GM20000 (cell line): ENCODE data around the gene EGLN3.

ENCODE experiments used
- DNase-seq: peaks from one replicate; pipeline ENCODE4 v3.0.0; 2012; ENCODE audit warnings: low spot score
- TF ChIP-seq, protein P1 (sequence below): IDR thresholded peaks from 2 replicates; pipeline ENCODE4 v1.5.1; 2012; ENCODE audit warnings: mild to moderate bottlenecking, control low read depth; ENCODE audit errors: extremely low read depth, missing control alignments

Gene EGLN3

DNA sequence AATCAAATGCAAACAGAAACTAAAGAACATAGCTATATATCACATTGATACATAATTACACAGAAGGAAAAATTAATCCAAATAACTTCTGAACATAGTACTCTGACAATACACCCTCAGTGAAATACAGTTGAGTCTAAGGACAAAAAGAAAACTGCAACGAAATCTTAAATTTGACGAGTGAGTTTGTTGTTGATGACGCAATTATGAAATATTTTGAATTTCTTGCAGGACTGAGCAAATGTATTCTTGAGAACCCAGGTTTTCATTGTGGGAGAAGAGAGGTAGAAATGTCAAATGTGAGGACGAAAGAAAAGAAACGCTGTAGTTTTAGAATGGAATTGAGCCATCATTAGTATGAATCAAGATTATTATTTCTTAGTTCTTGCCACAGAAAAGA is 46.3 kb downstream of the EGLN3 start:
- no peak for DNase-seq
- TF ChIP-seq, protein P1, sequence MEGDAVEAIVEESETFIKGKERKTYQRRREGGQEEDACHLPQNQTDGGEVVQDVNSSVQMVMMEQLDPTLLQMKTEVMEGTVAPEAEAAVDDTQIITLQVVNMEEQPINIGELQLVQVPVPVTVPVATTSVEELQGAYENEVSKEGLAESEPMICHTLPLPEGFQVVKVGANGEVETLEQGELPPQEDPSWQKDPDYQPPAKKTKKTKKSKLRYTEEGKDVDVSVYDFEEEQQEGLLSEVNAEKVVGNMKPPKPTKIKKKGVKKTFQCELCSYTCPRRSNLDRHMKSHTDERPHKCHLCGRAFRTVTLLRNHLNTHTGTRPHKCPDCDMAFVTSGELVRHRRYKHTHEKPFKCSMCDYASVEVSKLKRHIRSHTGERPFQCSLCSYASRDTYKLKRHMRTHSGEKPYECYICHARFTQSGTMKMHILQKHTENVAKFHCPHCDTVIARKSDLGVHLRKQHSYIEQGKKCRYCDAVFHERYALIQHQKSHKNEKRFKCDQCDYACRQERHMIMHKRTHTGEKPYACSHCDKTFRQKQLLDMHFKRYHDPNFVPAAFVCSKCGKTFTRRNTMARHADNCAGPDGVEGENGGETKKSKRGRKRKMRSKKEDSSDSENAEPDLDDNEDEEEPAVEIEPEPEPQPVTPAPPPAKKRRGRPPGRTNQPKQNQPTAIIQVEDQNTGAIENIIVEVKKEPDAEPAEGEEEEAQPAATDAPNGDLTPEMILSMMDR = no peak

DNA sequence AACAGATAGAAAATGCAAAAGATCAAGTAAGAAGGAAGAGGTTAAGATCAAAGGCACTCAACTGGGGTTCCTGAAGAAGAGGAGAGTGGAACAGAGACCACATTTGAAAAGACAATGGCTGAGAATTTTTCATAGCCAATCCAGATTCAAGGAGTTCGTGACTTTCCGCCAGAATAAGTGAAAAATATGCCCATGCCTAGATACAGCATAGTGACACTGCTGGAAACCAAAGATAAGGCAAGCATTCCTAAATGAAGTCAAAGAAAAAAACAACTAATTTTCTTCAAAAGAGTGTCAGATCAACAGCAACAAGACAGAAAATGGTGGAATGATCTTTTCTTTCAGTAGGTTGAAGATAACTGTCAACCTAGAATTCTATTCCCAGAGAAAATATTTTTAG is 47.5 kb downstream of the EGLN3 start:
- no peak for DNase-seq
- TF ChIP-seq, protein P1 = no peak

DNA sequence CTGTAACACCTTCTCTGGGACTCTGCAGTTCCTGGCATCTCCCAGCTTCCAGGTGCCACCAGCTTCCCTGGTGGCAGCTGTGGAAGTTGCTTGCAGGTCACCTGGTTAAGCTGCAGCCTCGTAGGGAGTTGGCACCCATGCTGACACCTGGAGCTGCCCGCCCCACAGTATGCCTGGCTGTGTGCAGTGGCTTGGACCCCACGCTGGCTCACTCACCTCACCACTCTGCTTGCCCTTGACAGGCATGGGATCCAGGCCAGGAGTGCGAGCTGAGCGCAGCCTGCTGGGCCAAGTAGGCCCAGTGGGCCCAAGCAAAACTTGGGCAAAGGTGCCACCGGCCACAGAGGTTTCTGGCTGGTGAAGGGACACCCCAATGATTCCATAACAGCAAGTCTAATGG is 48.5 kb downstream of the EGLN3 start:
- TF ChIP-seq, protein P1 = no peak
- DNase-seq = no peak

DNA sequence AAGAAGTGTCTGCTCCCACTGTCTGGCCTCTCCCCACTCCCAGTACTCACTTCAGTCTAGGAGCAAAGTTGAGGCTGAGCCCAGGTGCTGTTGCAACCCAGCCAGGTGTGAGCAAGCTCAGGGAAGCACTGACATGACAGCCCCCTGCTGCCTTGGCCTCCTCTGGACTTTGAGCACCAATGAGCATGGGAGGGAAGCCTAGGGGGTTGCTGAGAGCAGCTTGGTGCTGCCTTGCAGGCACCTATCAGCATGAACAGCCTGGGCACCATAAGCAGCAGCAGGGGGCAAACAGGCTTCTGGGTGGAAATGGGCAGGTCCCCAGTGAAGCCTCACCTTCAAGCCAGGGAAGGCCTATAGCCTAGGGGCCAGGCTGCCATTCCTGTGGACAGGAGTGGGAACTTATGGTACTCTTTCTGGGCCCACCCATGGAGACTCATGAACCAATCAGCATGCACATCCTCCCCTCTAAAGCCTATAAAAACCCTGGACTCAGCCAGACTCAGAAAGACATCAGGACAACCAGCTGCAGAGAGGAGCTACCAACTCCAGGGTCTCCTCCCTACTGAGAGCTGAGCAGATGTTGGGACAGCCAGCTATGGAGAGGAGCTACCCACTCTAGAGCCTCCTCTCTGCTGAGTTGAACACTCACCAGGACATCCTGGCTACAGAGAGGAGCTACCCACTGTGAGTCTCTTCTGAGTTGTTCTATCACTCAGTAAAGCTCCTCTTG is 49.3 kb downstream of the EGLN3 start:
- no peak for DNase-seq
- TF ChIP-seq, protein P1 = no peak

GRCh38 chr14:33900706-33901105 is 50.2 kb downstream of the EGLN3 start:
- TF ChIP-seq, protein P1 = no peak
- no peak for DNase-seq

GRCh38 chr14:33899723-33900341 is 51.0 kb downstream of the EGLN3 start:
- DNase-seq = no peak
- TF ChIP-seq, protein P1 = no peak

DNA sequence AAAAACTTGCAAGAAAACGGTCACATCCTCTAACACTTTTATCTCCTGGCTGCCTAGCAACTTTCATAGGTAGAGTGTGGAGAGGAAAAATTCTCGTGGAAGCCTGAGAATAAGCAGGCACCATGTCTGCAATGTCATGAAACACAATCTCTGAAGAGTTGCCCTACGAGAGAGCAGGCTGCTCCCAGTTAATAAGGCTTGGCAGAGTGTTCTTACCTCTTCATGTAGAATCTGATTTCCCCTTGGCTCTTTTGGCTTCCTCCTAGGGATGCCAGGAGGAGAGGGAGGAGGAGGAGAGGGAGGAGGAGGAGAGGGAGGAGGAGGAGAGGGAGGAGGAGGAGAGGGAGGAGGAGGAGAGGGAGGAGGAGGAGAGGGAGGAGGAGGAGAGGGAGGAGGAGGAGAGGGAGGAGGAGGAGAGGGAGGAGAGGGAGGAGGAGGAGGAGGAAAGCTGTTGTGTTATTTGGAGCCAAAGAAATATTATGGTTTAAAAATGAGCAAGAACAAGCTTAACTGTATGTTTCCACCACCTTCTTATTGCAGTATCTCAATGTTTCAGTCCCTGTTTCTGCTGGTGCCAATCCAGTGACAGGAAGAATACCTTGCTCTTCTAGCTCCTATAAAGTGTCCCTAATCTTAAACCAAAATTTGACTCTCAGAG is 52.9 kb downstream of the EGLN3 start:
- no peak for DNase-seq

More for the DNA sequence above, 52.9 kb downstream of the EGLN3 start:
- TF ChIP-seq, protein P1 = no peak
